A673 (cell line): Measurements from ENCODE around the gene BIRC7. TPM values are rescaled to one million over a fixed set of nuclear protein-coding genes. Genes with fewer than 3 reads are reported as not detected.

ENCODE experiments used
- BruUV-seq: library from RNA; stranded (reverse); fragments of 400-500 nt; replicated peaks from 2 replicates; lab custom pipeline; 2021; lab: Mats Ljungman, UMichigan
- CTCF ChIA-PET: fragments of 300-600 bp; sonication (Branson Sonifier 250); formaldehyde crosslinking; loops from one replicate; lab custom pipeline; 2022; ENCODE audit warnings: antibody characterized with exemption; lab: Charles Lee
- POLR2A ChIA-PET: fragments of 300-600 bp; sonication (Branson Sonifier 250); formaldehyde crosslinking; loops from one replicate; lab custom pipeline; 2022; ENCODE audit warnings: antibody characterized with exemption; ENCODE audit not compliant: low non-redundant PET; lab: Charles Lee
- DNase-seq: peaks from one replicate; pipeline ENCODE4 v3.0.0-alpha.2; 2015; ENCODE audit warnings: low spot score
- H3K27ac ChIP-seq: fragments of 200-600 bp; sonication (generic); 2 replicates; pipeline ENCODE4 v1.5.1; 2016; ENCODE audit warnings: mixed run types, low read depth, mild to moderate bottlenecking, mixed read lengths, antibody characterized with exemption, low read length; ENCODE audit not compliant: poor library complexity, severe bottlenecking
- H3K27me3 ChIP-seq: fragments of 200-600 bp; sonication (generic); replicated peaks from 2 replicates; pipeline ENCODE4 v1.6.1; 2017; ENCODE audit warnings: mixed run types, low read depth, mild to moderate bottlenecking, mixed read lengths, antibody characterized with exemption, low read length; ENCODE audit not compliant: insufficient read depth, poor library complexity
- H3K36me3 ChIP-seq: fragments of 200-600 bp; sonication (generic); 2 replicates; pipeline ENCODE4 v1.6.1; 2016; ENCODE audit warnings: mixed run types, mild to moderate bottlenecking, mixed read lengths, antibody characterized with exemption, low read length; ENCODE audit not compliant: insufficient read depth, poor library complexity, severe bottlenecking
- H3K4me1 ChIP-seq: fragments of 200-600 bp; sonication (generic); 2 replicates; pipeline ENCODE4 v1.6.1; 2017; ENCODE audit warnings: mixed run types, mild to moderate bottlenecking, mixed read lengths, antibody characterized with exemption, low read length; ENCODE audit not compliant: insufficient read depth, poor library complexity, severe bottlenecking
- H3K4me3 ChIP-seq: fragments of 200-600 bp; sonication (generic); 2 replicates; pipeline ENCODE4 v1.5.1; 2016; ENCODE audit warnings: low read depth, mixed run types, mild to moderate bottlenecking, mixed read lengths, low read length; ENCODE audit not compliant: poor library complexity, severe bottlenecking
- H3K9me3 ChIP-seq: fragments of 200-600 bp; sonication (generic); 2 replicates; pipeline ENCODE4 v1.6.1; 2016; ENCODE audit warnings: mixed run types, low read depth, mild to moderate bottlenecking, mixed read lengths, antibody characterized with exemption, low read length; ENCODE audit not compliant: poor library complexity, severe bottlenecking
- CTCF ChIP-seq: fragments of 300-800, 200-600 bp; sonication (generic); conservative IDR thresholded peaks from 2 replicates; pipeline ENCODE4 v1.5.1; 2017; ENCODE audit warnings: low read depth, mild to moderate bottlenecking, antibody characterized with exemption, low read length, moderate library complexity, mixed read lengths
- EZH2 ChIP-seq: fragments of 200-600 bp; sonication (generic); IDR thresholded peaks from 2 replicates; pipeline ENCODE4 v1.6.1; 2017; ENCODE audit warnings: borderline replicate concordance, low read depth, mild to moderate bottlenecking, mixed read lengths, antibody characterized with exemption, low read length; ENCODE audit not compliant: poor library complexity, severe bottlenecking
- intact Hi-C: fragments of 100-400 bp; cut with micrococcal nuclease; formaldehyde crosslinking; loops from one replicate; pipeline ENCODE4 v1.10.0; 2022; ENCODE audit not compliant: unreplicated experiment
- total RNA-seq: library from RNA; stranded (reverse); gene quantifications from 2 replicates; pipeline ENCODE4 v1.2.3, GENCODE V29; 2021

BIRC7 gene
- total RNA-seq, 1 experiment from 2014 or later = not detected

DNA sequence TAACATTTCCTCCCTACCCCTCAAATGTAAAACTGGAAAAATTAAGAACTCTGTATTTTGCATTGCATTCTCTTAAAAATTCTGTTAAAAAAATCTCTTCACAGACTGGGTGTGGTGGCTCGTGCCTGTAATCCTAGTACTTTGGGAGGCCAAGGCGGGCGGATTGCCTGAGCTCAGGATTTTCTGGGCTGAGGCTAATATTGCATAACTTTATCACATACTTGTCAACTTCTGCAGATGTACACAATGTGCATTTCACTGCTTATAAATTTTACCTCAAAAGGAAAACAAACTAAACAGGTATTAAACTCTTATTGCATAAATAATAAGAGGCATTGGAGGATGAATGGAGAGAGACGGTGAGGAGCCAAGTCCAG lies 40.9 kb upstream of the BIRC7 start:
- no peak overlapping the region for H3K27ac ChIP-seq
- no TSS peak for BruUV-seq
- H3K4me1 ChIP-seq = no peaks in the 10 kb centered on the region
- CTCF ChIA-PET = no interaction called here
- H3K9me3 ChIP-seq = no peaks in the 10 kb centered on the region
- TF ChIP-seq EZH2 (no peak), CTCF (no peak)
- POLR2A ChIA-PET = no interaction called here
- H3K27me3 ChIP-seq = no peaks in the 10 kb centered on the region
- peaks cover 25% of the 10 kb centered on the region for H3K36me3 ChIP-seq
- no peak for DNase-seq
- H3K4me3 ChIP-seq = no peak overlapping the region
- intact Hi-C loops = no loop called here

- no peak for DNase-seq
- intact Hi-C loops = no loop called here
- Histone ChIP-seq H3K27me3 (no peaks in the 10 kb centered on the region), H3K9me3 (no peaks in the 10 kb centered on the region), H3K27ac (no peak overlapping the region), H3K4me3 (no peak overlapping the region), H3K36me3 (peaks cover 35% of the 10 kb centered on the region), H3K4me1 (no peaks in the 10 kb centered on the region)
- TF ChIP-seq EZH2 (no peak), CTCF (no peak)
- POLR2A ChIA-PET = no interaction called here
- CTCF ChIA-PET = no interaction called here
- BruUV-seq = no TSS peak
These were observed 38.8 kb upstream of the BIRC7 start for GRCh38 chr20:63196768-63197470.

GRCh38 chr20:63198606-63199005 lies 37.1 kb upstream of the BIRC7 start:
- intact Hi-C loops = no loop called here
- no TSS peak for BruUV-seq
- ChIA-PET POLR2A (no interaction called here), CTCF (no interaction called here)
- H3K9me3 ChIP-seq = no peaks in the 10 kb centered on the region
- H3K36me3 ChIP-seq = peaks cover 51% of the 10 kb centered on the region
- no peak for TF ChIP-seq EZH2
- no peak overlapping the region for H3K4me3 ChIP-seq
- no peak for DNase-seq
- H3K27ac ChIP-seq = no peak overlapping the region
- no peaks in the 10 kb centered on the region for H3K4me1 ChIP-seq
- H3K27me3 ChIP-seq = no peaks in the 10 kb centered on the region

DNA sequence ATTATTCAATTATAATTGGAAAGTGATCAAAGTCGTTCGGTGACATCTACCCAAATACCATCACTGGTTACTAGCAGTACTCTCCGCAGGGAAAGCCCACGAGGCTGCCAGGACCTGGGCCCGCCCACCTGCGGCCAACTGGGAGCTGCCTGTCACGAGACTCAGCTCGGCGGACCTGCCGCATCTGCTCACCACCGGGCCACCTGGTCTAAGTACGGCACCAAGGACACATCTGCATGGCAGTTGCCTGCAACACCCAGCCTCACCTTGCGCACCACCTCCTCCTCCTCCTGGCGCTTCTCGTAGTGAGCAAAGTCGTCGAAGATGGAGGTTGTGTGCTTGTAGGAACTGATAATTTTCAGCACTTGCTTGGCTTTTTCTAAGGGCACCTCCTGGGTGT lies 33.7 kb upstream of the BIRC7 start:
- peaks cover 57% of the 10 kb centered on the region for H3K36me3 ChIP-seq
- intact Hi-C loops = no loop called here

More for the DNA sequence above, 33.7 kb upstream of the BIRC7 start:
- no peak overlapping the region for H3K27ac ChIP-seq
- no TSS peak for BruUV-seq
- H3K27me3 ChIP-seq = no peaks in the 10 kb centered on the region
- no peaks in the 10 kb centered on the region for H3K9me3 ChIP-seq
- no peak overlapping the region for H3K4me3 ChIP-seq
- no peak for TF ChIP-seq CTCF
- no peak for TF ChIP-seq EZH2
- ChIA-PET POLR2A (no interaction called here), CTCF (no interaction called here)
- no peak for DNase-seq
- no peaks in the 10 kb centered on the region for H3K4me1 ChIP-seq
